ENCODE results near the gene ARID5B. TPM values are rescaled to one million over a fixed set of nuclear protein-coding genes. Genes with fewer than 3 reads are reported as not detected.
A peak's percentile ranks its signal among the peaks of the same experiment; 100 is the strongest.
"Not testable (repeated sequence)": the region's sequence is repeated elsewhere in the genome, so short reads cannot be mapped to it uniquely, and the experiment has no call there.

Gene ARID5B
- total RNA-seq, 1 donor from 2014 or later = 11.6 TPM

DNA sequence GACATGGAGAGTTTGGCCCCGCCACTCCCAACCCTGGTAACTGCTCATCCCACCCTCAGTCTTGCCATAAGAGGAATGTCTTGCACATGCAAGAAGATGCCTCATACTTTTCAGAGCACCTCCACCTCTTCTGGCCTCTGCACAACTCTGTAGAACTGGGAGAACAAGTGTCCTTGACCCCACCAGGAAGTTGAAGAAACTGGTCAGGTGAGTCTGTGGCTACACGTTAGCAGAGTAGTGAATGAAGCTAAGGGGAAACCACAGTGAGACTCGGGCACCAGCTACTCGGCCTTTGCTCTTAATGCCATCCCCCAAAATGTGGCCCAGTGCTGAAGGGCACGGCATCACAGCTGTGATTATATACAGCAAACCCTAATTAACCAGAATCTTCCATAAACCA is 110.1 kb downstream of the ARID5B start:
- no peak for DNase-seq (ENCODE audit: low read depth in 2 of 2)

DNA sequence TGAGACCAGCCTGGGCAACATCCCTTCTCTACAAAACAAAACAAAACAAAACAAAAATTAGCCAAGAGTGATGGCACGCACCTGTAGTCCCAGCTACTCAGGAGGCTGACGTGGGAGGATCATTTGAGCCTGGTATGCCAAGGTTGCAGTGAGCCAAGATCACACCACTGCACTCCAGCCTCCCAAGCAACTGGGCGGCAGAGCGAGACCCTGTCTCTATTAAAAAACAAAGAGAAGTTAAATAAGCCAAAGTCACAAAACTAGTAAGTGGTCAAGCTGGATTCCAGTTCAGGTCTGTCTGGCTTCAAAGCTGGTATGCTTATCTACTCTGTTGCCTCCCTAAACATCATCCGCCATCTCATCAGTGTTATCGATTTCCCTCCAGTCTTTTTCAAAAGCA is 110.8 kb downstream of the ARID5B start:
- DNase-seq (ENCODE audit: low read depth in 2 of 2) = no peak

DNA sequence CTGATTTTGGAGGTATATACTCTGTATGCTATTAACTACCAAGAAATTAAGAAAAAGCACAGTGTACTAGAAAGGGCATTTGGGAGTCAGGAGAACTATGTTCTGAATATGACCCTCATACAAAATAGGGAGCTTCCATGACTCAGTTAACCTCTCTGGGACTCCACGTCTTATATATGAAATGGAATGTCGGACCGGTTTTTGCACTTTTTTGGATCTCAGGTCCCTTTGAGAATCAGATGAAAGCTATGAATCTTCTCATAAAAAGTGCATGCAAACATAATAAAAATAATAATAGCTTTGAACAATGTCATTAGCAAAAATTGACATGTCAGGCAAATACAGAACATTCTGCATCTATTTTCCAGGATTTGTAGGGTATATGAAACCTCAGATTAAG is 113.0 kb downstream of the ARID5B start:
- no peak for DNase-seq (ENCODE audit: low read depth in 2 of 2)

DNA sequence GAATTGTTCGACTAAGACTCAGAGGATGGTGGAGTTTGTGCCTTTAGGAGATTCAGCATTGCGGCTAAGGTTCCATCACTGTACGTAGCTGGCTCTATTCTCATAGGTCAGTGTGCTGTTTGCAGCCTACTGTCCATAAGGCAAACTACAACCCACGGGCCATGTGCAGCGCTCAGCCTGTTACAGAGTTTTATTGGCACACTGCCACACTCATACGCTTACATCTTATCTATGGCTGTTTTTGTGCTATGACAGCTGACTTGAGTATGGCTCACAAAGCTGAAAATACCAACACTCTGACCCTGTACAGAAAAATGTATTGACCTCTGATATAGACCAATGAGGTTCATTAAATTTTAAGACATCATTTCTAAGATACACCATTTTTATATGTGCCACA is 114.5 kb downstream of the ARID5B start:
- DNase-seq (ENCODE audit: low read depth in 2 of 2) = no peak

DNA sequence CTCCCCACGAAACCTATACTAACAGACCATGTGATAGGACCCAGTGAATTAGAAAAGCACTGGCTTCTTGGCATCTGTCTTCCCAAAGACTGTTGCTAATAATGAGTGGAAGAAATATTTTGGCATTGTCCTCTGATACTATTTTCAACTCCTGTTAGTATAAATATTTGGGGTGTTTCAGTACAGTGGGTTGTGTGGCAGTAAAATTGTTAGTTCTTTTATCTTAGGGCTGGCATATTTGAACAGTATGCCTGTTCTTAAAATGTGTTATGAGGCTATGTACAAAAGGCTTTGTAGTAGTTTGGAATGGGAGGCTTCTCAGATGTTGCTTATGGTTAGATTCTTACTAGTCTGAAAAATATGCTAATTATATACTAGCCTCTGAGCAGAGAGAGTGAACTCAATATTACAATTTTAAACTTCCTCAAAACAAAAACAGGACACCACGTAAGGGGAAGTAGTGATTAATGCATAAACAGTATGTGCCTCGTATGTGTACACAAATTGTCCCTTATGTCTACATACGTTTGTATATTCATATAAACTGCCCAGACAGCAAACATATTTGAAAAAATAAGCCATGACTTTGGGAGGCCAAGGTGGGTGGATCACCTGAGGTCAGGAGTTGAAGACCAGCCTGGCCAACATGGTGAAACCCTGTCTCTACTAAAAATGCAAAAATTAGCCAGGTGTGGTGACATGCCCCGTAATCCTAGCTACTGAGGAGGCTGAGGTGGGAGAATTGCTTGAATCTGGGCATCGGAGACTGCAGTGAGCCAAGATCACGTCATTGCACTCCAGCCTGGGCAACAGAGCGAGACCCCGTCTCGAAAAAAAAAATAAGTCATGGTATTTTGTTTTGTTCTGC is 115.4 kb downstream of the ARID5B start:
- DNase-seq (ENCODE audit: low read depth in 2 of 2) = peak in 1 of 2 donors; percentile 16

DNA sequence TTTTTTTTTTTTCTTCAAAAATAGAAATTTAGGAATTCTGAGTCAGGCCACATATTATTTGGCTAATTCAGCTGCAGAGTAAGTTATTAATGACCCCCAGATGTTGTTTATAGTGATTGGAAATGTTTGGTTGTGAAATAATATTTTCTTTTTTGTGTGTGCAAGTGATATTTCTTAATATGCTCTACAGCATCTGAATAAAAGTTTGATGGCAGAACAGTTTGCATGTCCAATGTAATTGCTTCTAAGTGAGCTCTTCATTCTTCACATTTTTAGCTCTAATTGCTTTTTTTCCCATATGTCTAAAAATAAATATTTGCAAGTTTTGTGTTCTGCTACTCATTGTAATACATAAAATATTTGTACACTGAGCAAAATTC is 116.0 kb downstream of the ARID5B start:
- DNase-seq (ENCODE audit: low read depth in 2 of 2) = no peak

DNA sequence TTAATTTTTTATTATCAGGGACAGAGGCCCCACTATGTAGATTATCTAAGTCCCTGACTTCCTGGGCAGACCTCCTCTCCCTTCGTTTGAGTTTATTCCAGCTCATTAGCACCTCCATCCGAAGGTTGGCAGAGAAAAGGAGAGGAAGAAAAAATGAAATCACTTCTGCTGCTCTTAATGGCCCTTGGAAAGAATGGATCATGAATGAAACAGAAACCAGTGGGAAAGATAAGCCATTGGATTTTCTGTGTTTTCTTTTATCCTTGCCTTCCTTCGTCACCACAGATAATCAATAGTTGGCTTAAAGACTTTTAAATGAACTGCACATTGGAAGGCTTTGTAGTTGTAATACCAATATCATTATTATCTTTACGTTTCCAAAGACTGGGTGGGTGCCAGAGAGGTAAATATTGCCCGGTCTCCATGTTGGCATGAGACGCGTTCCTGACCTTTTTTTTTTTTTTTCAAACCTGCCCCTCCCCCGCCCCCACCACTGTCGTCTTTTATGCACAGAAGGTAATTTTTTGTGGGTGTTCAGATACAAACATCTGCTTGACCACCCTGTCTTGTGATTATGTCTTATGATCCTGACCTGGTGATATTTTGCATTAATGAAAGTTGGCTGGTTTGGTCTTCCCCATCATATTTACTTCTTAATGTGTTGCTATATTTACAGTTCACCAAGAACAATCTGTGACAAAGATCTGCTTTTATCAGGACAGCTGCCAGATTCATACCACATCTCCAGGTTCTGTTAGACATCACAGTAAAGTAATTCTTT is 116.8 kb downstream of the ARID5B start:
- no peak for DNase-seq (ENCODE audit: low read depth in 2 of 2)

DNA sequence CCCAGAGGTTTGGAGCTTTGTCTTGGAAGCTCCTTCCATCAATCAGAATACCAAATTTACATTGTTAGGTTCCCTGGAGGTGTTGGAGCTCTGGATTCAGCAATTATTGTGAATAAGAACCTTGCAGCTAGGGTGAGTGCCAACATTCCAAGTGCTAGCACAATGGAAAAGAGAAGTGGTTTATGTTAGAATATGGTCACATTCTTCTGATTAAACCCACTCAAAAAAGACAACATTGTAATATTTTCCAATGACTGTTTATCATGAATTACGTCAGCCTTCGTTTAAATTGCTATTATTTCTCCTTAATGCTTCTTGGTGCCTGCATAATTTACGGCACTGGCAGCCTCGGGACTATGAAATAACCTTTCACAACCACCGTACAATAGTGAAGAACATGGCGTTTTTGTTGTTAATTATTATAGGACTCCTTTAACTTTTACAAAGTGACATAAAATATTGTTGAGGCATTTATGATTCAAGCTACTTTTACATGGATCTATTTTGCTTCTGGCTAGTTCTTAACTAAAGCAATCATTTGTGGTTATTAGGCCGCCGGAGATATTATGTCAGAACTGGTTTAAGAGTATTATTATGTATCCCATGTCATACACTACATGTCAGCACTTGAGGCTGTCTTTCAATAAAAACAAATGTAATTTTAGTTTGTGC is 117.7 kb downstream of the ARID5B start:
- peak in 1 of 2 donors; percentile 37 for DNase-seq (ENCODE audit: low read depth in 2 of 2)

DNA sequence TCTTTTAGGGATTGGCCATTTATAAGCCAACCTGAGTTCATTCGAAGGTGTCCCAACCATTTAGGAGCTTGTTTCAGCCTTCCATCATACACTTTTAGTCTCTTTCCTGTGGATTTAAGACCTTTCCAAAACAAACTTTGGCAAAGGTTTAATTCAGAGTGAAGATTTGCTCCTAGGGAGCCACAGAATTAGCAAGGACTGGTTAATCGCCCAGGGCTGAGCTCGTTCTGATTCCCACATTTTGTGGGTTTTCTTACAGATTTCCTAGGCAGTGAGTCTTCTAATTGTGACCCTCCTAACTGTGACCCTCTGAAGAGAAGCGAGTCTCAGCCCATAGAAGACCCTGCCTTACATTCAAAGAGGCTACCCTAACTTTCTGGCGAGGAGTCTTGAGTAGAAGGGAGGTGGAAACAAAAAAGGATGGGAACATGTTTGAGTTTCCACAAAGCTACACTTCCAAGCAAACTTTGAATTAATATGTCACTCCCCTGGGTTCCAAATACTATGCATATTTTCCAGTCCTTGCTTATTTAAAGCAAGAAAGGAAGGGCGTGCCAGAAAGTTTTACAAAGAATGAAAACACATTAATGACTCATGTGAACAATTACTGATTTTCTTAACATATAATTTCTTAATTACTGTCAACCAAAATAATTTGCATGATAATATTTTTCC is 118.3 kb downstream of the ARID5B start:
- DNase-seq (ENCODE audit: low read depth in 2 of 2) = peak in 1 of 2 donors; percentile 31

DNA sequence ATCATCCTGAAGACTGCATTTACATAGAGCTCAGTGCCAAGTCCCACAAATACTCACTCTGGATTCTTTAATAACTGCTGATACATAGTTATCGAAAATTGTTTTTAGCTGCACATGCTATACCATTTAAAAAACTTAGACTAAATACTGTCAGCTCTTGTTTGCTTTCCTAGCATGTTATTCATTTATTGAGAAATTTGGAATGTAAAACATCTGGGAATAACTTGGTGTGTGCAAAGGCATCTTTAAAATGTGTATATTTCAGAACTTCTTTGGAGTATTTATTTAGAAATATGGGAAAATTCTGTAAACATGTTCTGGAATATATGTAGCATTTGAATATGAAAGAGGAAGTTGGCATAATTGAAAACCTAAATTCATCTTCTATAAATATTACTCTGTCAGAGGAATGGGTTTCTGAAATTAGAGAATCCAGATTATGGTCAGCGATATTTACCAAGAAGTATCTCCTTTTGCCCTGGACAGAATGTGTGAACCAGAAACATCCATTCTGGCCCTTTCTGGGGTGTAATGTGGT is 119.7 kb downstream of the ARID5B start:
- no peak for DNase-seq (ENCODE audit: low read depth in 2 of 2)

DNA sequence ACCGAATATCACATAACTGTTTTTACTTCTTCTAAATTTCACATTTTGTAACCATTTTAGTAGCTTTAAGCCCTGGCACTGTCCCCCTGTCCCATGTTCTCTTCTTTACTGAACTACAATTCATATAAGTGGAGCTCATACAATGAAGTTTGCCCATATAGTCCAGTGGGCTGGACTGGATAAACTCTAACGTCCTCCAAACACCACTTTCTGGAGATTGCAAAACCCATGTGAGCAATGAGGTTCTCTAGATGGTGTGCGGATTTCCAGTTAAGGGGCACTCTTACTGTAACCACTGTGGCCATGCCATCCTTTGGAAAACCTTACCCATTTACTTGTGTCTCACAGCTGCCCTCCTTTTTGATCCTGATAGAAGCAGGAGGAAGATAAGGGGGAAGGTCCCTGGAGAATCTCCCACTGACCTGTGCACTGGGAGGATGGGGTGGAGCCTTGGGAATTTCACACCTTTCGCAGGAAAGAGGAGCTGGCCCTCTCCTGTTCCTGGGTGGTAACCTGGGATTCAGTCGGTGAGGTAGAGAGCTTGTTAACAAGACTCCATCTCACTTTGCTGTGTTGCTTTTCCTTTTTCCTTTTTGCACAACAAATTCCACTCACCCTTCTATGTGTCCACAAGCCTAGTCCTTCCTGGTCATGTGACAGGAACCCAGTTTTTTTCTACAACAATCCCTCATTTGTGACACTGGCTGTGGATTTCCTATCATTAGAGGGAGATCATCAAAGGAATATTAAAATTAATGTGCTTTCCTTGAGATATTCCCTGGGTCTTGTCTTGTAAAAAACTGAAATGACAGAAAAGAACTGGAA is 120.7 kb downstream of the ARID5B start:
- no peak for DNase-seq (ENCODE audit: low read depth in 2 of 2)

DNA sequence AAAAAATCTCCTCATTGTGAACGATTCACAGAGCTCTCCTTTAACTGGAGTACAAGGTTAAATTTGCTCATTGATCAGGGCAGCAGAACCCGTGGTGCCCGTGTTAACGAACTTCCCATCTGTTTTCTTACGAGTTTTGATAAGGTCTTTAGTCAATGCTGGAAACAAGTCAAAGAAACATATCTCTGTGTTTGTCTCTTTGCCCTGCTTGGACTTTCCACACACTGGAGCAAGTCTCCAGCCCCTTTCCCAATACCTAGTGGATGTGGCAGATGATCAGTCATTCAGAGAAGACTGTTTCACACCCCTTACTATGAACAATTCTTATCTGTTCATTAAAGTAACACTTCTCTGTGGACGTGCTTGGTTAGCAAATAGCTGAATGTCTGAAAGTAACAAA is 121.3 kb downstream of the ARID5B start:
- no peak for DNase-seq (ENCODE audit: low read depth in 2 of 2)

DNA sequence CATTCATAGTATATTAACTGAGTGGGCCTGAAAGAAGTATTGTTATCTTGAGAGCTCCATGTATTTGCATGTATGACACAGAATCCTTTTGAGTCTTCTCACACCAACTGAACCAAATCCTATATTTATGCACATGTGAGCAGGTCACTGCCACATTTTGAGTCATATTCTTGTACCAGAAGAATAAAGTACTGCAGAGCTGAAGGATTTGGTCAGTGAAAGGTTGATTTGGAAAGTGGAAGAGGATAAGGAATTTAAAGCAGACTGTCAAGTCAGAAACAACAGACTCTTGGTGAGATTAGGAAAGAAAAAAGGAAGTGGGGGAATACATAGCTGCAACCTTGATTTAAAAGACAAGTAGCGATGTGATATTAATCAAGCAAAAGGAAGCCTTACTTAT is 121.8 kb downstream of the ARID5B start:
- DNase-seq (ENCODE audit: low read depth in 2 of 2) = no peak

DNA sequence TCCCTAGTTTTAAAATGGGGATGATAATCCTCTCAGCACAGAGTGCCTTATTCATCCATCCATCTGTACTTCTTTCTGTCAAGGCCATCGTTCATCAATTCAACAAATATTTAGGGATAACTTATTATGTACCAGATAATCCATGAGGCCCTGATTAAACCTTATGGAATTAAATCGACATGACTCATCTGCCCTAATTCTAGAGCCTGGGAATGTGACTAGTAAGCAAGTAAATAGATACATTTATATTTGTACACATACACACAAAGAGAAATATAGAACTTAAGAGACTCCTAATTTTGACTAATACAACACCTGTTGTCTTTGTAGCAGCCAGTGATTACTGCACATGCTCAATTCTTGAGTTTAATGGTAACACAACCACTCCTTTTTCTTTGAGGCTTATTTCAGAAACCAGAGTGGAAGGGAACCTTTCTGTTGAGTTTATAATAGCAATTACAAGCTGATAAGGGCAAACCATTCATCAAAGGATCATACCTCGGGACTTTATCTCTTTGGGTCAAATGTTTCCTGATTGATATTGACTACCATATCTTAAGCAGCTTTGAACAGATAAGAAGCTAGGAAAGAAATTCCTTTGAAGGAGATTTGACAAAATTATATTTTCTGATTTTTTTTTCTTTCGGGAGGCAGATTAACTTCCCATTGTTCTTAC is 122.7 kb downstream of the ARID5B start:
- DNase-seq (ENCODE audit: low read depth in 2 of 2) = no peak

DNA sequence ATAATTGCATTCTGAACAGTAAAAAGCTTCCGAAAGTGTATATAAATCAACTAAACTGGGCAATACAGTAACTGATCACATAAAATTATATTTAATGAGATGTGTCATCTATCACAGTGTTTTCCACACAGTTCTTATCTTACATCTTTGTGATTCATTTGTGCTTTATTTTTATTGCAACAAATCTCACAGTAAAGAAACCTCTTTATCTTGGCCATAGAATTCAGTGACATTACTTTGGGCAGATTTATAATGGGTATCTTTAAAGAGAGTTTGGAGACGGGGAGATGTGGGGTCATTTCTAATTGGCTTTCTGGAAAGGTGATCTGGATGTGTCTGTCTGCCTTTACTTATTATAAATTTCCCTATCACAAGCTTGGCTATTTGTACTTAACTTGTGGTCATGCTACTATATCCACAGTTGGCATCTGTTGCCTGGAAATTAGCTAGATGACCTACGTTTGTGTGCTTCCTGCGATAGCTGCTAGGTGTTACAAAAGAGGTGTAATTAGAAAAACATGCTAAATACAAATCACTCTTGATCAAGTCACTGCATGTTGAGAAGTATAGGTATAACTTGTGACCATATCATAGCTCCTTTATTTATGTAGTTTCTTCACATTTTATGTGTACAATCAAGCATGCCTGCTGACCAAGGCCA is 123.8 kb downstream of the ARID5B start:
- peak in 1 of 2 donors; percentile 48 for DNase-seq (ENCODE audit: low read depth in 2 of 2)

DNA sequence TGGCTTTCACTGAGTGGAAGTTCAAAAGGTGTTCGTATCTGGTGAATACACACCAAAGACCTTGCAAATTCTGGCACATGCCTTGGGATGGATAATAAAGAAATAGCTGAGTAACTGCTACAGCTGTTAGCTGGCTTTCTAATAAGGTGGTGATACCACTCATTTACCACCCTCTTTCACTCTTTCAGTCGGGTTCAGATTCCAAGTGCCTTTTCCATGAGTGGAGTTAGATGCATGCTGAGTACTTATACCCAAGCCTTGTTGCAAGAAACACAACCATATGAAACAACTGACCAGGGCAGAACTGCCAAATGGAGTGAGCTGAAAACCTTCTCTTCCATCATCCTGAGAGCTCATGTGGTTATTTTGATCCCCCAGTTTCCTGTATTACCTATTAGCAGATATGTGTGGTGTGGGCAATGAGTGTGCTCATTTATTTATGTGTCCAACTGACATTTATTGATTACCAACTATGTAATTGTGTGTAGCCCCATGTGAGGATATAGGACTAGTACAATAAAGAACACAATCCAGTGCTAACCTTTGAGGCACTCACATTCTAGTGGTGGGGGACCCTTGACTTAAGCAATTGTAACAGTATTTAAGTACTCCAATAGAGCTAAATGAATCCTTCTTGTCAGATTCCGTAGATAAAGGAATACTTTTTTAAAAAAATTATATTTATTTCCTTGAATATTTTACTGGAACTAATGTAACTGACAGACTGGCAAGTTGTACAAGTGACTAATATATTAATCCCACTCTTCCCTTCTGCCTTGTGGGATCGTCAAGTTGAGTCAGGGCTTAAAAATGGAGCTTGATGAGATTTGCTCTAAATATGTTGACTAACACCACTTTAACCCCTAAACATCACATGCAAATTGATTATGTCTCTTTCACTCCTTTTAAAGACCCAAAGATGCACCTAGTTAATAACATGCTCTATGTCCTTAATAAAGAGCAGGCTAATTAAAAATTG is 124.7 kb downstream of the ARID5B start:
- DNase-seq (ENCODE audit: low read depth in 2 of 2) = no peak

DNA sequence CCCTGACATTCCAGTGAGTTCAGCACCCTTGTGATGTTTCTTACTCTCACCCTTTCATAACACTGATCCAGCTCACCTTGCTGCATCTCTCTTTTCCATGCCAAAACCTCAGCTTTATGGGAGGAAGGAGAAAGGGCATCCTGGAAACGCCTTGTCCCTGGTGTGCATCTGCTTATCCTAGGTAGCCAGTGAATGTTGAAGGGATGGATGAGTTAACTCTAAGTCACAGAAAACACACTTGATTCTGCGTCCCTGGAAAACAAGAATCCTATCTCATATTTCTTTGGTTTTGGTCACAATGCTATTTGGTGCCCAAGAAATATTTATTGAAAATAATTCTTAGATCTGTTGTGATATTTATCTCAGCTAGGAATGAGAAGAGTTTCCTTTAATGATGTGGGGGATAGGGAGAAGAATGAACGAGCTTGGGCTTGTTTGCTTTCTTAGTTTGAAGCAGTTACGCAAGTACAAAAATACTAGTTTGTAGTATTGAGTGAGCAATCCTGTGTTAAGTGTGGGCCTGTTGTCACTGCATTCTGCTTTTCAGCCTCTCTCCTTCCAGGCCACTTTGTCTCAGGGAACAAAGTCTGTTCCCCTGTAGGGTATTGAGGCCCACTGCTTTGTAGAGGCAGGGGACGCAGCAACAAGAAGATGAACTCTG is 126.5 kb downstream of the ARID5B start:
- no peak for DNase-seq (ENCODE audit: low read depth in 2 of 2)

DNA sequence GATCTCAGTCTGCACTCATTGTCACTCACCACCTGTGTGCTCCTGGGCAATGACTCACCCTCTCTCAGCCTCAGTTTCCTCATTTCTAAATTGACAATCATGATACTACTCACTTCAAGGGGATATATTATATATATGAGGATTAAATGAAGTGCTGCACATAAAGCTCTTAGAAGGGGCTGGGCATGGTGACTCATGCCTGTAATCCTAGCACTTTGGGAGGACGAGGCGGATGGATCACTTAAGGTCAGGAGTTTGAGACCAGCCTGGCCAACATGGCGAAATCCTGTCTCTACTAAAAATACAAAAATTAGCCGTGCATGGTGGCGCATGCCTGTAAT is 127.0 kb downstream of the ARID5B start:
- DNase-seq (ENCODE audit: low read depth in 2 of 2) = not testable (repeated sequence)

All from dermis microvascular lymphatic vessel endothelial cell (primary cell).